ENCODE measurements around the gene DTYMK.

GRCh38 chr2:241635756-241636155 is 50.9 kb downstream of the DTYMK start:
- no peak for TF ChIP-seq POLR2AphosphoS5 (IDR thresholded peaks at IDR 0.05; ENCODE audit: insufficient read depth, low read depth, low read length)
- no peak for TF ChIP-seq FOS (IDR thresholded peaks at IDR 0.05; ENCODE audit: borderline replicate concordance, insufficient read depth, low read length)
- no peak for TF ChIP-seq CTCF (IDR thresholded peaks at IDR 0.05; ENCODE audit: extremely low read depth in 1 of 2, insufficient read depth in 1 of 2, low read depth in 1 of 2, low read length in 2 of 2)
- TF ChIP-seq POLR2A (IDR thresholded peaks at IDR 0.05; ENCODE audit: low read depth, low read length): no peak
- no peak for TF ChIP-seq EZH2 (IDR thresholded peaks at IDR 0.05; ENCODE audit: borderline replicate concordance, low read depth, low read length, severe bottlenecking)
